RCC 7860 (cell line): Measurements from ENCODE around the gene WDR43.

ENCODE experiments used
- DNase-seq: peaks from one replicate; pipeline ENCODE4 v3.0.0-alpha.2; 2015; ENCODE audit warnings: low spot score
- FAIRE-seq: peaks from 2 replicates; lab custom pipeline; 2012; peaks lifted over from hg19 to GRCh38; lab: Jason Lieb, UNC

Gene WDR43

GRCh38 chr2:28908172-28908571 is 13.7 kb downstream of the WDR43 start:
- FAIRE-seq = no peak
- no peak for DNase-seq

DNA sequence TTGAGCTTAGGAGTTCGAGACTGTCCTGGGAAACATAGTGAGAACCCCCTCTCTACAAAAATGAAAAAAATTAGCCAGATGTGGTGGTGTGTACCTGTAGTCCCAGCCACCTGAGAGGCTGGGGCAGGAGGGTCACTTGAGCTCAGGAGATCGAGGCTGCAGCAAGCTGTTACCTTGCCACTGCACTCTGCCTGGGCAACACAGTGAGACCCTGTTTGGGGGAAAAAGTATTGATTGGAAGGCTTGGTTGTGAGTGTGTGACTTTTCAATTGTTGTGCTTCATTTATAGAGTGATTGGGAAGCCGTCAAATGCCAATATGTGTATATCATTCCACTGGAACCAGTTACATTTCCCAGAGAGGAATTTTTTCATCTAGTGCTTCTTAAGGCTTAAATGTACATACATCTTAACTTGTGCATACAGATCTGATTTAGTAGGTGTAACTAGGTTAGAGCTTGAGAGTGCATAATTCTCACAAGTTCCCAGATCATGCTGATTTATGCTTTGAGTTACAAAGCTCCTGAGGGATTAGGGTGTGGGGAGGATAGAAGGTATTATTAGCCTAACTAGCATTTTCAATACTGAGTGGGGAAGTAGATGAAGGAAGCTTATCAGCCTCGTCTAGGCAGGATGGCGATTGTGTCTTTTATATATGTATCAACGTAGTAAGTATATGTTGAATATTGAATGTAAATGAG is 15.3 kb downstream of the WDR43 start:
- FAIRE-seq (no peak), DNase-seq (no peak)

DNA sequence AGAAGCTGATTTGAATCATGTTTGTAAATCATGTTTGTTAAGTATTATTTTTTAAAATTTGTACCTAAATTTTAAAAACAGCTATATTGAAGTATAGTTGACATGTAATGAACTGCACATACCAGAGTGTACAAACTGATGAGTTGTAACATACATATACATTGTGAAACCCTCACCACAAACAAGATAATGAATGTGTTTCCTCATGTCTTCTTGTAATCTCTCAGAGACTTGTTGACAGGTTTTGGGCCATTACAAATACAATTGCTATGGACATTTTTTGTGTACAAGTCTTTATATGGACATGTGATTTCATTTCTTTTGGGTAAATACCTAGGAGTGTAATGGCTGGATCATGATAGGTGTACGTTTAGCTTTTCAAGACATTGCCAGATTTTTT is 21.5 kb downstream of the WDR43 start:
- DNase-seq = no peak
- no peak for FAIRE-seq

DNA sequence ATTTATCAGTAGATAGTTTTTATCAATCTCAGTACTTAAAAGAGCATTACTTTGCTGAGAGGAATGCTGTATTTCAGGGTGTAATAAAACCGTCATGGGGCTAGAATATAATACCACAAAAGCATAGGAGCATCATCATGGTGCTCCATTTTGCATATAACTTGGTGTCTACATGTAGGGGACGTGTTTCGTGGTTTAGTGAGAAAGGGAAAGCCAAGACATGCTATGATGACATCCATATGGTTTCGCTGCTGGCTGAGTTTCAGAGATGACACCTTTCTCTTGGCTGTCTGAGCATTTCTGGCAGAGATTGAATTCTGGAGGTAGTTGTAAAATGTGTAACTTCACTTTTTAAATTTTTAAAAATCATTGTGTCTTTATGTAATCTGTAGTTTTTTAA is 32.4 kb downstream of the WDR43 start:
- FAIRE-seq (no peak), DNase-seq (no peak)

- no peak for FAIRE-seq
- no peak for DNase-seq
Measured at GRCh38 chr2:28927469-28927868, 33.0 kb downstream of the WDR43 start.

- DNase-seq (no peak), FAIRE-seq (no peak)
Measured at GRCh38 chr2:28927878-28928277, 33.4 kb downstream of the WDR43 start.

DNA sequence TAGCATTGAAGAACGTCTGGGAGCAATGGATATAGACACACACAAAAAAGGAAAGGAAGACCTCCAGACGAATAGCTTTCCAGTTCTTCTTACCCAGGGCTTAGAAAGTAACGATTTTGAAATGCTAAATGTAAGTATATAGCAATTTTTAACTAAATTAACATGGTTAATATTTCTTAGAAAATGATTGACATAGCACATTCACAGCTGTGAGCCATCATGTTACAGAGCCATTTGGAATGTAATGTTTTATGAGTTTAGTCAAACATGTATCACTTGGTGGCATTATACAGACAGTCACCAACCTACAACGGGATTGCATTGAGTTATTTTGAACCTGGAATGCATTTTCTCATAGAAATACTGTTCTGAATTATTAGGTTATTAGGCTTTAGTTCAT is 35.1 kb downstream of the WDR43 start:
- FAIRE-seq = peak; percentile 68

DNA sequence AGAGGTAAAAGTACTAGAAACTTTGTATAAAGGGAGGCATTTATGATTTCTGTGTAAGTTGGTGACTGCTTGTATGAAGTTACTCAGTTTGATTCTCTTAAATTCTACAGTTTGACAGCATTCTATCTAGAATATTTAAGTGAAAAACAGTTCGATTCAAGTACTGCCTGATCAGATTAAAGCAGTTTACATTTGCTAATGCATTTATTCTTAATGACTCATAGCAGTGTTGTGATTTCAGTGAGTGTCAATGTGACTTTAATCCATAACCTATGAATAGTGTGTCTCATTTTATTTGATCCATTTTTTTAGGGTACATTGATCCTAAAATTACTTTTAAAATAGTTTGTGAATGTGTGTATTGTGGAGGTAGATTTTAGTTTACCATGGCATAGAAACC is 35.7 kb downstream of the WDR43 start:
- FAIRE-seq (no peak), DNase-seq (no peak)

More for the DNA sequence above, 35.1 kb downstream of the WDR43 start:
- DNase-seq = no peak

DNA sequence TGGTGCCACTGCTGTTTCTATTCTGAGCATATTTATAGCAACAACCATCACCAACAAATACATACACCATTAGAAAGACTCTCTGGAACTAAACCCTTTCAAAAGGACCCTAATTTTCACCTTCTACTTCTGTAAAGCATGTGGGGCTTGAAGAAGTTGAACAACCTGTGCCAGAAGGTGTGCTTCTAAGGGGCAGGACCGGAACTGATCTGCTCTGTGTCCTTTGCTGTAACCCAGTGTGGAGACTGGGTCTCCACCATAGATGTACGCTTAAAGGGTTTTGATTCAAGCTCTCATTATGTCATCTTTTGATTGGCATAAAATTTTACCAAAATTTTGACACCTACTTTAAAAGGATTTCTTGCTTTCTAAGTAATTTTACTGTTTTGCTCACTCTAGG is 40.3 kb downstream of the WDR43 start:
- DNase-seq = no peak
- FAIRE-seq = no peak

GRCh38 chr2:28941008-28941407 is 46.5 kb downstream of the WDR43 start:
- FAIRE-seq (no peak), DNase-seq (no peak)

DNA sequence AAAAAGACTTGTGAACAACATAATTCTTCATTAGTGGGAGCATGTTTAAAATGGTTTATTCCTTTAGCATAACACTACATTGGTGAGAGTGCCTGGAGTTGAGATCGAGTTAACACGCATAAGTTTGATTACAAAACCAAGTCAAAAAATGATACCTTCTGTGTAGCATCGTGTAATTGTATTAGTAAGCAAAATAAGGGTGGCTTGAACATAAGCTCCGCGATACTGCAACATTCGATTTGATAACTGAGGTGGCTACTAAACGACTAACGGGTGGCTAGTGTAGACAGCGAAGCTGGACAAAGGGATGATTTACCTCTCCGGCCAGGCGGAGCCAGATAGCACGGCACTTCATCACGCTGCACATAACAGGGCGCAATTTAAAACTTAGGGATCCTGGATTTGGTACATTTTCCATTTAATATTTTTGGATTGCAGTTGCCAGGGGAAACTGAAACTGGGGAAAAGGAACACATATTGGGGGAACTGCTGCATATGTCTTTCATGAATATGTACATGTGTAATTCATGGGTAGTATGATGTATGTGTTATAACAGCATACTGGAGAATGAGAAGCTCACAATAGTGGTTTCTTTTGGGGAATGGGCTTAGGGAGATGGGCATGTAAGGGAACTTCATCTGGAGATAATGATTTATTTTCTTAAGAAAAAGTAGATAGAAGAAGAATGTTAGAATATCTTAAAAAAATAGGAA is 50.2 kb downstream of the WDR43 start:
- no peak for FAIRE-seq
- DNase-seq = no peak

GRCh38 chr2:28948160-28948559 is 53.7 kb downstream of the WDR43 start:
- no peak for DNase-seq
- FAIRE-seq = no peak

GRCh38 chr2:28949190-28949589 is 54.7 kb downstream of the WDR43 start:
- DNase-seq = no peak
- FAIRE-seq = no peak

- no peak for DNase-seq
- FAIRE-seq = no peak
Measured at GRCh38 chr2:28949617-28950305, 55.3 kb downstream of the WDR43 start.

GRCh38 chr2:28950941-28951630 is 56.6 kb downstream of the WDR43 start:
- no peak for DNase-seq
- FAIRE-seq = no peak

GRCh38 chr2:28951910-28952835 is 57.7 kb downstream of the WDR43 start:
- FAIRE-seq (no peak), DNase-seq (no peak)

- DNase-seq (no peak), FAIRE-seq (no peak)
Measured at GRCh38 chr2:28952836-28953211, 58.4 kb downstream of the WDR43 start.

GRCh38 chr2:28955467-28955866 is 61.0 kb downstream of the WDR43 start:
- FAIRE-seq = no peak
- no peak for DNase-seq

- DNase-seq = no peak
Measured at GRCh38 chr2:28956415-28956826, 62.0 kb downstream of the WDR43 start.

GRCh38 chr2:28956890-28957289 is 62.4 kb downstream of the WDR43 start:
- DNase-seq (no peak), FAIRE-seq (no peak)

More at GRCh38 chr2:28956415-28956826, 62.0 kb downstream of the WDR43 start:
- FAIRE-seq = no peak
